Fibroblast of lung (primary cell): ENCODE measurements around the gene SLC4A5.

Experiments
- CTCF ChIP-seq, 2 donors: IDR thresholded peaks in 1 of 2; conservative IDR thresholded peaks in 1 of 2; 1 replicate in 1 of 2; 2 replicates in 1 of 2; pipeline ENCODE4 v1.5.1; 2011 to 2012; ENCODE audit warnings: low read length in 2 of 2, control low read depth in 1 of 2, inconsistent platforms in 1 of 2, low read depth in 1 of 2, mild to moderate bottlenecking in 1 of 2
- EZH2 ChIP-seq: IDR thresholded peaks from 2 replicates; pipeline ENCODE4 v1.5.1; 2012; ENCODE audit warnings: low read length, control low read depth, mild to moderate bottlenecking; ENCODE audit errors: missing control alignments

GRCh38 chr2:74227646-74228045 lies 115.6 kb downstream of the SLC4A5 start:
- no peak for TF ChIP-seq CTCF (conservative IDR thresholded peaks at IDR 0.05 in 1 of 2, IDR thresholded peaks at IDR 0.05 in 1 of 2; ENCODE audit: low read depth in 1 of 2, low read length in 2 of 2)
- no peak for TF ChIP-seq EZH2
